ENCODE measurements around the gene CLDN8.

Gene CLDN8

GRCh38 chr21:30186242-30186641 is 29.7 kb downstream of the CLDN8 start:
- Mint-ChIP-seq H3K27ac (no peak overlapping the region), H3K4me1 (ENCODE audit: low read depth) (no peaks in the 10 kb centered on the region), H3K9me3 (no peaks in the 10 kb centered on the region), H3K36me3 (ENCODE audit: low read depth) (no peaks in the 10 kb centered on the region), H3K27me3 (no peaks in the 10 kb centered on the region), H3K4me3 (no peak overlapping the region)
- intact Hi-C loops (cut with micrococcal nuclease): no loop called here

GRCh38 chr21:30168086-30168485 is 47.8 kb downstream of the CLDN8 start:
- Mint-ChIP-seq H3K9me3 (peaks cover 16% of the 10 kb centered on the region), H3K4me3 (no peak overlapping the region), H3K36me3 (ENCODE audit: low read depth) (no peaks in the 10 kb centered on the region), H3K27ac (no peak overlapping the region), H3K27me3 (no peaks in the 10 kb centered on the region), H3K4me1 (ENCODE audit: low read depth) (no peaks in the 10 kb centered on the region)
- intact Hi-C loops (cut with micrococcal nuclease): no loop called here

GRCh38 chr21:30166705-30167104 is 49.2 kb downstream of the CLDN8 start, which contains the start of gene CLDN17:
TSS of gene CLDN17 (minus strand) at chr21:30166805. CDS start at chr21:30166617, 188 bp downstream.
- no peak within 1 kb of the TSS for H3K27ac Mint-ChIP-seq
- no peak within 1 kb of the TSS for H3K4me3 Mint-ChIP-seq
- H3K36me3 Mint-ChIP-seq (ENCODE audit: low read depth): no peaks in the 10 kb centered on the region
- H3K9me3 Mint-ChIP-seq: peaks cover 16% of the 10 kb centered on the region
- no peaks in the 10 kb centered on the region for H3K27me3 Mint-ChIP-seq
- intact Hi-C loops (cut with micrococcal nuclease): no loop called here
- H3K4me1 Mint-ChIP-seq (ENCODE audit: low read depth): no peaks in the 10 kb centered on the region

- H3K4me1 Mint-ChIP-seq (ENCODE audit: low read depth): no peaks in the 10 kb centered on the region
Measured at GRCh38 chr21:30166171-30166570, 49.7 kb downstream of the CLDN8 start.

GRCh38 chr21:30164796-30165195 is 51.1 kb downstream of the CLDN8 start:
- Mint-ChIP-seq H3K4me3 (no peak overlapping the region), H3K4me1 (ENCODE audit: low read depth) (no peaks in the 10 kb centered on the region), H3K27me3 (no peaks in the 10 kb centered on the region), H3K27ac (no peak overlapping the region), H3K9me3 (peaks cover 13% of the 10 kb centered on the region), H3K36me3 (ENCODE audit: low read depth) (no peaks in the 10 kb centered on the region)
- intact Hi-C loops (cut with micrococcal nuclease): no loop called here

More at GRCh38 chr21:30166171-30166570, 49.7 kb downstream of the CLDN8 start:
- no peaks in the 10 kb centered on the region for H3K36me3 Mint-ChIP-seq (ENCODE audit: low read depth)
- no peak overlapping the region for H3K27ac Mint-ChIP-seq
- H3K9me3 Mint-ChIP-seq: peaks cover 16% of the 10 kb centered on the region
- H3K27me3 Mint-ChIP-seq: no peaks in the 10 kb centered on the region
- no peak overlapping the region for H3K4me3 Mint-ChIP-seq
- intact Hi-C loops (cut with micrococcal nuclease): no loop called here
